Measurements from ENCODE around the gene NPC2.

The NPC2 gene

GRCh38 chr14:74524076-74524811 is 31.1 kb upstream of the NPC2 start:
- H3K56ac ChIP-seq (ENCODE audit: low read length) = no peak overlapping the region
- H3K18ac ChIP-seq (ENCODE audit: low read length) = no peak overlapping the region
- H3K4me2 ChIP-seq (ENCODE audit: low read length) = no peak overlapping the region
- H3K23ac ChIP-seq (ENCODE audit: low read length) = no peak overlapping the region
- H2AK5ac ChIP-seq (ENCODE audit: low read length) = no peak overlapping the region
- H2BK15ac ChIP-seq (replicated peaks; ENCODE audit: low read depth) = no peak overlapping the region
- no peak overlapping the region for H4K8ac ChIP-seq (ENCODE audit: low read depth, low read length)
- no peaks in the 10 kb centered on the region for H3K79me1 ChIP-seq (ENCODE audit: low read length)
- H3K79me2 ChIP-seq (ENCODE audit: control insufficient read depth, insufficient read depth, low read length) = no peaks in the 10 kb centered on the region
- H3K27ac ChIP-seq (ENCODE audit: low read depth, low read length) = no peak overlapping the region
- DNase-seq = no peak
- H3K4ac ChIP-seq (ENCODE audit: low read depth, low read length) = no peak overlapping the region
- no peak overlapping the region for H2BK120ac ChIP-seq (ENCODE audit: low read depth, low read length)
- H3K4me3 ChIP-seq (ENCODE audit: low read length) = no peak overlapping the region
- H2BK5ac ChIP-seq (ENCODE audit: low read length) = no peak overlapping the region
- no peaks in the 10 kb centered on the region for H3K4me1 ChIP-seq (ENCODE audit: control insufficient read depth, low read depth, low read length)
- no peaks in the 10 kb centered on the region for H3K36me3 ChIP-seq (ENCODE audit: control insufficient read depth, insufficient read depth, low read length)
- no peak overlapping the region for H3K9ac ChIP-seq (ENCODE audit: low read length)
- no peaks in the 10 kb centered on the region for H3K27me3 ChIP-seq (ENCODE audit: insufficient read depth, low read length, poor library complexity)
- no peak overlapping the region for H4K5ac ChIP-seq (ENCODE audit: low read length)
- WGBS (ENCODE audit: extremely low coverage, insufficient coverage, low lambda C conversion rate) = no CpG with 5 or more reads among the region's 14 CpGs

GRCh38 chr14:74522740-74523139 is 29.6 kb upstream of the NPC2 start:
- DNase-seq = no peak
- H3K4me3 ChIP-seq (ENCODE audit: low read length) = no peak overlapping the region
- no peaks in the 10 kb centered on the region for H3K27me3 ChIP-seq (ENCODE audit: insufficient read depth, low read length, poor library complexity)
- no peak overlapping the region for H3K18ac ChIP-seq (ENCODE audit: low read length)
- no peaks in the 10 kb centered on the region for H3K36me3 ChIP-seq (ENCODE audit: control insufficient read depth, insufficient read depth, low read length)
- H3K79me2 ChIP-seq (ENCODE audit: control insufficient read depth, insufficient read depth, low read length) = no peaks in the 10 kb centered on the region
- H3K4me2 ChIP-seq (ENCODE audit: low read length) = no peak overlapping the region
- H3K4me1 ChIP-seq (ENCODE audit: control insufficient read depth, low read depth, low read length) = no peaks in the 10 kb centered on the region
- no peak overlapping the region for H4K8ac ChIP-seq (ENCODE audit: low read depth, low read length)
- no peak overlapping the region for H2BK5ac ChIP-seq (ENCODE audit: low read length)
- H3K27ac ChIP-seq (ENCODE audit: low read depth, low read length) = no peak overlapping the region
- H3K9ac ChIP-seq (ENCODE audit: low read length) = no peak overlapping the region
- no peak overlapping the region for H4K5ac ChIP-seq (ENCODE audit: low read length)
- no peak overlapping the region for H3K23ac ChIP-seq (ENCODE audit: low read length)
- no CpG with 5 or more reads among the region's 7 CpGs for WGBS (ENCODE audit: extremely low coverage, insufficient coverage, low lambda C conversion rate)
- H2BK120ac ChIP-seq (ENCODE audit: low read depth, low read length) = no peak overlapping the region
- no peak overlapping the region for H3K56ac ChIP-seq (ENCODE audit: low read length)
- H2AK5ac ChIP-seq (ENCODE audit: low read length) = no peak overlapping the region
- H2BK15ac ChIP-seq (replicated peaks; ENCODE audit: low read depth) = no peak overlapping the region
- no peaks in the 10 kb centered on the region for H3K79me1 ChIP-seq (ENCODE audit: low read length)
- no peak overlapping the region for H3K4ac ChIP-seq (ENCODE audit: low read depth, low read length)

- Histone ChIP-seq H3K4me2 (ENCODE audit: low read length) (no peak overlapping the region), H4K5ac (ENCODE audit: low read length) (no peak overlapping the region), H2BK5ac (ENCODE audit: low read length) (no peak overlapping the region), H3K18ac (ENCODE audit: low read length) (no peak overlapping the region), H3K36me3 (ENCODE audit: control insufficient read depth, insufficient read depth, low read length) (no peaks in the 10 kb centered on the region), H3K79me2 (ENCODE audit: control insufficient read depth, insufficient read depth, low read length) (no peaks in the 10 kb centered on the region), H3K4me1 (ENCODE audit: control insufficient read depth, low read depth, low read length) (no peaks in the 10 kb centered on the region), H3K79me1 (ENCODE audit: low read length) (no peaks in the 10 kb centered on the region), H3K56ac (ENCODE audit: low read length) (no peak overlapping the region), H3K27ac (ENCODE audit: low read depth, low read length) (no peak overlapping the region), H3K23ac (ENCODE audit: low read length) (no peak overlapping the region), H2BK120ac (ENCODE audit: low read depth, low read length) (no peak overlapping the region), H2AK5ac (ENCODE audit: low read length) (no peak overlapping the region), H3K4me3 (ENCODE audit: low read length) (no peak overlapping the region), H3K4ac (ENCODE audit: low read depth, low read length) (no peak overlapping the region), H3K9ac (ENCODE audit: low read length) (no peak overlapping the region), H2BK15ac (replicated peaks; ENCODE audit: low read depth) (no peak overlapping the region), H4K8ac (ENCODE audit: low read depth, low read length) (no peak overlapping the region), H3K27me3 (ENCODE audit: insufficient read depth, low read length, poor library complexity) (no peaks in the 10 kb centered on the region)
- no CpG with 5 or more reads among the region's 10 CpGs for WGBS (ENCODE audit: extremely low coverage, insufficient coverage, low lambda C conversion rate)
- no peak for DNase-seq
Measured at GRCh38 chr14:74521756-74522155, 28.7 kb upstream of the NPC2 start.

DNA sequence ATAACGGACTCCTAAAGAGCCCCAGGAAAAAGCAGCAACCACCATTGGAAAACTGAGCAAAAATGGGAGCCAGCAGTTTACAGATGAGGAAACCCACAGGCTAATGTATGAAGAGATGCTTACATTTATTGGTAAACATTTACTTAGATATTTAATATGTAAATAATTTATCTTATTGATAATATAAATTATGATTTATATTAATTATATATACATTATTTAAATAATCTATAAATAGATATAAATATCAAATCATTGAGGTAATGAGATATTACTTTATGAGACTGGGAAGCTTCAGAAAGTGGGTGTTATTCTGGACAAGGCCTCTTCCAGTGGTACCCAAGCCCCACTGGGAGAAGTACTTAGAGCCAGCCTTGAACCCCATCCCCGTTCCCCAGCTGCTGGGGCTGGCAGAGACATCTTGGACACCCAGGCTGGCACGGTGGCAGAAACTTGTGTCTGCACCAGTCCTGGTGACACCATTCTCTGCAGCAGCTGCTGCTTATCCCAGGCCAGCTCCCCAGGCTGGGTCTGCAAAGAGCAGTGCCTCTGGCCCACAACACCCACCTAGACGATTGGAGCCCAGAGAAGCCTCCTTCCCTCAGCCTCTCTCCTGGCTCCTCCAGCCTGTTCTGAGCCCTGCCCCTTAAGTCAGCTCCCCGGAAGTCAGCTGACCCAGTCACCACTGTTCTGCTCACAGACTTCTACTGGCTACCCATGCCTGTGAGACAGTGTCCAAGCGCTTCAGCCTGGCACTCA is 26.4 kb upstream of the NPC2 start:
- Histone ChIP-seq H3K4ac (ENCODE audit: low read depth, low read length) (no peak overlapping the region), H3K27me3 (ENCODE audit: insufficient read depth, low read length, poor library complexity) (no peaks in the 10 kb centered on the region), H3K79me2 (ENCODE audit: control insufficient read depth, insufficient read depth, low read length) (no peaks in the 10 kb centered on the region), H3K56ac (ENCODE audit: low read length) (no peak overlapping the region), H2BK120ac (ENCODE audit: low read depth, low read length) (no peak overlapping the region), H3K36me3 (ENCODE audit: control insufficient read depth, insufficient read depth, low read length) (no peaks in the 10 kb centered on the region), H2BK5ac (ENCODE audit: low read length) (no peak overlapping the region), H3K4me3 (ENCODE audit: low read length) (no peak overlapping the region), H3K9ac (ENCODE audit: low read length) (no peak overlapping the region), H4K8ac (ENCODE audit: low read depth, low read length) (no peak overlapping the region), H3K23ac (ENCODE audit: low read length) (no peak overlapping the region), H3K18ac (ENCODE audit: low read length) (no peak overlapping the region), H3K4me1 (ENCODE audit: control insufficient read depth, low read depth, low read length) (no peaks in the 10 kb centered on the region), H2BK15ac (replicated peaks; ENCODE audit: low read depth) (no peak overlapping the region), H2AK5ac (ENCODE audit: low read length) (no peak overlapping the region), H3K27ac (ENCODE audit: low read depth, low read length) (no peak overlapping the region), H3K4me2 (ENCODE audit: low read length) (no peak overlapping the region), H3K79me1 (ENCODE audit: low read length) (no peaks in the 10 kb centered on the region), H4K5ac (ENCODE audit: low read length) (no peak overlapping the region)
- WGBS (ENCODE audit: extremely low coverage, insufficient coverage, low lambda C conversion rate) = no CpG with 5 or more reads among the region's 6 CpGs
- DNase-seq = no peak

DNA sequence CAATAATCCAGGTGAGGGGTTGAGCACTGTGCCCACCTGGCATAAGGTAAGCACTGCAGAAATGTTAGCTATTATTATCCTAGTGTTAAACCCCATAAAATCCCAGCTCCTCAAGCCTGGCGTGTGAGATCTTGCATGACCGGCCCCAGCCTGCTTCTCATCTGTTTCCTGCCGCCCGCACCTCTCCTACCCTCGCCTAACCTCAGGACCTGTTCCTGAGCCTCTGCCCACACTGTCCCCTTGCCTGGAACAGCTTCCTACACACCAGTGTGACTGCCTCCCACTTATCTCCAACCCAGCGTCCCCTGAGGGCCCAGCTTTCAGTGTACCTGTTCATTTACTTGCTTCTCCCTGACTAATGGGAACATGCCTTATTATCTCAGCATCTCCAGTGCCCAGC is 25.1 kb upstream of the NPC2 start:
- no peak overlapping the region for H2AK5ac ChIP-seq (ENCODE audit: low read length)
- no peak overlapping the region for H3K4ac ChIP-seq (ENCODE audit: low read depth, low read length)
- H3K27me3 ChIP-seq (ENCODE audit: insufficient read depth, low read length, poor library complexity) = no peaks in the 10 kb centered on the region
- H4K5ac ChIP-seq (ENCODE audit: low read length) = no peak overlapping the region
- H2BK120ac ChIP-seq (ENCODE audit: low read depth, low read length) = no peak overlapping the region
- H3K4me2 ChIP-seq (ENCODE audit: low read length) = no peak overlapping the region
- no peak overlapping the region for H3K18ac ChIP-seq (ENCODE audit: low read length)
- no peak overlapping the region for H2BK15ac ChIP-seq (replicated peaks; ENCODE audit: low read depth)
- no peaks in the 10 kb centered on the region for H3K79me1 ChIP-seq (ENCODE audit: low read length)
- no peak overlapping the region for H3K23ac ChIP-seq (ENCODE audit: low read length)
- no peak overlapping the region for H2BK5ac ChIP-seq (ENCODE audit: low read length)
- DNase-seq = no peak
- H3K4me3 ChIP-seq (ENCODE audit: low read length) = no peak overlapping the region
- H3K36me3 ChIP-seq (ENCODE audit: control insufficient read depth, insufficient read depth, low read length) = no peaks in the 10 kb centered on the region
- no peak overlapping the region for H3K27ac ChIP-seq (ENCODE audit: low read depth, low read length)
- H3K56ac ChIP-seq (ENCODE audit: low read length) = no peak overlapping the region
- H3K4me1 ChIP-seq (ENCODE audit: control insufficient read depth, low read depth, low read length) = no peaks in the 10 kb centered on the region
- H4K8ac ChIP-seq (ENCODE audit: low read depth, low read length) = no peak overlapping the region
- H3K9ac ChIP-seq (ENCODE audit: low read length) = no peak overlapping the region
- WGBS (ENCODE audit: extremely low coverage, insufficient coverage, low lambda C conversion rate) = no CpG with 5 or more reads among the region's 6 CpGs
- H3K79me2 ChIP-seq (ENCODE audit: control insufficient read depth, insufficient read depth, low read length) = no peaks in the 10 kb centered on the region
